ENCODE data around the gene SLC44A4.

SLC44A4 gene

GRCh38 chr6:31879901-31880300, 1.1 kb upstream of the SLC44A4 start:
- Histone ChIP-seq H3K27me3 (ENCODE audit: control insufficient read depth, low read length) (no peaks in the 10 kb centered on the region), H3K79me2 (ENCODE audit: control insufficient read depth, low read length) (no peaks in the 10 kb centered on the region), H3K27ac (ENCODE audit: low read depth, low read length) (no peak overlapping the region), H3K4me2 (ENCODE audit: low read length) (no peak overlapping the region), H3K9me3 (ENCODE audit: control insufficient read depth, insufficient read depth, low read length) (no peaks in the 10 kb centered on the region), H3F3A (ENCODE audit: control insufficient read depth, insufficient read depth) (no peaks in the 10 kb centered on the region), H3K9me2 (replicated peaks; ENCODE audit: control insufficient read depth, low read length) (no peaks in the 10 kb centered on the region), H3K36me3 (ENCODE audit: control insufficient read depth, low read length) (peaks cover 49% of the 10 kb centered on the region), H3K4me1 (ENCODE audit: control insufficient read depth, low read length) (peaks cover 1% of the 10 kb centered on the region; the same call in 1 of the 2 replicates), H4K20me1 (ENCODE audit: control insufficient read depth, insufficient read depth, low read depth, low read length) (no peaks in the 10 kb centered on the region), H3K4me3 (ENCODE audit: low read length) (no peak overlapping the region)
- TF ChIP-seq EZH2phosphoT487 (IDR thresholded peaks at IDR 0.05; ENCODE audit: borderline replicate concordance, low read length), result no peak
- no peak for TF ChIP-seq CTCF (IDR thresholded peaks at IDR 0.05; ENCODE audit: low read depth, low read length, poor library complexity, severe bottlenecking)

GRCh38 chr6:31879143-31879542, 346 bp upstream of the SLC44A4 start:
- TF ChIP-seq EZH2phosphoT487 (IDR thresholded peaks at IDR 0.05; ENCODE audit: borderline replicate concordance, low read length) (no peak), CTCF (IDR thresholded peaks at IDR 0.05; ENCODE audit: low read depth, low read length, poor library complexity, severe bottlenecking) (no peak)
- Histone ChIP-seq H3K4me3 (ENCODE audit: low read length) (no peak overlapping the region), H3K27me3 (ENCODE audit: control insufficient read depth, low read length) (no peaks in the 10 kb centered on the region), H3F3A (ENCODE audit: control insufficient read depth, insufficient read depth) (no peaks in the 10 kb centered on the region), H3K27ac (ENCODE audit: low read depth, low read length) (no peak overlapping the region), H4K20me1 (ENCODE audit: control insufficient read depth, insufficient read depth, low read depth, low read length) (no peaks in the 10 kb centered on the region), H3K4me2 (ENCODE audit: low read length) (no peak overlapping the region), H3K4me1 (ENCODE audit: control insufficient read depth, low read length) (peaks cover 9% of the 10 kb centered on the region), H3K79me2 (ENCODE audit: control insufficient read depth, low read length) (no peaks in the 10 kb centered on the region), H3K9me3 (ENCODE audit: control insufficient read depth, insufficient read depth, low read length) (no peaks in the 10 kb centered on the region), H3K36me3 (ENCODE audit: control insufficient read depth, low read length) (peaks cover 41% of the 10 kb centered on the region), H3K9me2 (replicated peaks; ENCODE audit: control insufficient read depth, low read length) (no peaks in the 10 kb centered on the region)

GRCh38 chr6:31878222-31878621, 575 bp downstream of the SLC44A4 start:
- Histone ChIP-seq H3K36me3 (ENCODE audit: control insufficient read depth, low read length) (peaks cover 33% of the 10 kb centered on the region), H4K20me1 (ENCODE audit: control insufficient read depth, insufficient read depth, low read depth, low read length) (no peaks in the 10 kb centered on the region), H3K27ac (ENCODE audit: low read depth, low read length) (no peak overlapping the region), H3K4me1 (ENCODE audit: control insufficient read depth, low read length) (peaks cover 11% of the 10 kb centered on the region), H3F3A (ENCODE audit: control insufficient read depth, insufficient read depth) (no peaks in the 10 kb centered on the region), H3K27me3 (ENCODE audit: control insufficient read depth, low read length) (no peaks in the 10 kb centered on the region), H3K9me2 (replicated peaks; ENCODE audit: control insufficient read depth, low read length) (no peaks in the 10 kb centered on the region), H3K4me2 (ENCODE audit: low read length) (no peak overlapping the region), H3K79me2 (ENCODE audit: control insufficient read depth, low read length) (no peaks in the 10 kb centered on the region), H3K9me3 (ENCODE audit: control insufficient read depth, insufficient read depth, low read length) (no peaks in the 10 kb centered on the region), H3K4me3 (ENCODE audit: low read length) (no peak overlapping the region)
- TF ChIP-seq CTCF (IDR thresholded peaks at IDR 0.05; ENCODE audit: low read depth, low read length, poor library complexity, severe bottlenecking), result no peak
